ENCODE results near the gene ACOT7.

DNA sequence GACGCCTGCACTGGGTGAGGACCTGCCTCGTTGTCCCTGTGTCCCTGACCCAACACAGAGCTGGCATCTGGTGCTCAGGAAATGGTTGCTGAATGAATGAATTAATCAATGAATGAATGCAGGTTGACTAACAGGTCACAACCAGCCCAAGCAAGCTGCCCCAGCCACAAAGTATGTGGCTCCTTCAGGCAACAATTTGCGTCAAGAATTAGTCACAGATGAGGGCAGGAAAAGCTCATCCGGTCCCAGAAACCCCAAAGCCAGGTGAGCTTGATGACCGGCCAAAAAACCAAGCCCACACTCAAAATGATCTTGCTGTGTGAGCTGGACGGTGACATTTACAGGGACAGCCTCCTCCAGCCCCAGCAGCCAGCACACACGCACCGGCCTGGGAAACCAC is 92.0 kb downstream of the ACOT7 start:
- TF ChIP-seq, protein P1, sequence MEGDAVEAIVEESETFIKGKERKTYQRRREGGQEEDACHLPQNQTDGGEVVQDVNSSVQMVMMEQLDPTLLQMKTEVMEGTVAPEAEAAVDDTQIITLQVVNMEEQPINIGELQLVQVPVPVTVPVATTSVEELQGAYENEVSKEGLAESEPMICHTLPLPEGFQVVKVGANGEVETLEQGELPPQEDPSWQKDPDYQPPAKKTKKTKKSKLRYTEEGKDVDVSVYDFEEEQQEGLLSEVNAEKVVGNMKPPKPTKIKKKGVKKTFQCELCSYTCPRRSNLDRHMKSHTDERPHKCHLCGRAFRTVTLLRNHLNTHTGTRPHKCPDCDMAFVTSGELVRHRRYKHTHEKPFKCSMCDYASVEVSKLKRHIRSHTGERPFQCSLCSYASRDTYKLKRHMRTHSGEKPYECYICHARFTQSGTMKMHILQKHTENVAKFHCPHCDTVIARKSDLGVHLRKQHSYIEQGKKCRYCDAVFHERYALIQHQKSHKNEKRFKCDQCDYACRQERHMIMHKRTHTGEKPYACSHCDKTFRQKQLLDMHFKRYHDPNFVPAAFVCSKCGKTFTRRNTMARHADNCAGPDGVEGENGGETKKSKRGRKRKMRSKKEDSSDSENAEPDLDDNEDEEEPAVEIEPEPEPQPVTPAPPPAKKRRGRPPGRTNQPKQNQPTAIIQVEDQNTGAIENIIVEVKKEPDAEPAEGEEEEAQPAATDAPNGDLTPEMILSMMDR (IDR thresholded peaks at IDR 0.05; ENCODE audit: low read depth, low read length, poor library complexity, severe bottlenecking) = no peak
- TF ChIP-seq EZH2phosphoT487 (IDR thresholded peaks at IDR 0.05; ENCODE audit: borderline replicate concordance, low read length) = no peak
